Putamen (tissue), 1 donor: ENCODE data around the gene EFHC1.

Source experiments
- DNase-seq: peaks from one replicate; pipeline ENCODE4 v3.0.0-alpha.2; 2016; ENCODE audit warnings: low spot score

EFHC1 gene

DNA sequence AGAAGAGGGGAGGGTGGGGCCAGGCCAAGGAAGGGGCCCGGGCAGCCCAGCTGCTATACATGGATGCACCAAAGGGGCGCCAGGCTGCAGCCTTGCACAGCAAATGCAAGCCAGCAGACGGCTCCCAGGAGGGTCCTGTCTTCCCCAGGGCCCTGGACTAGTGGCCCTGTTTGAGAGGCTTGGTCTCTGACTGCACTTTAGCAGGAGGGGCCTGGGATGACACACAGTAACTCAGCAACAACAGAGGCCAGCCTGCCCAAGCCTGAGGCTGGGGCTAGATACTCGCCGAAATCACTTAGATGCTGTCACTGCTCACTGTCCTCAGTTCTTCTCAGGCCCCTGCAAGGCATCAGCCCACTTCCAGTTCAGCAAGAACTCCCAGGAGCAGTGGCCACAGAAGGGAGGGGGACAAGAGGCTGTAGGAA, 83.2 kb downstream of the EFHC1 start:
- DNase-seq = no peak

DNA sequence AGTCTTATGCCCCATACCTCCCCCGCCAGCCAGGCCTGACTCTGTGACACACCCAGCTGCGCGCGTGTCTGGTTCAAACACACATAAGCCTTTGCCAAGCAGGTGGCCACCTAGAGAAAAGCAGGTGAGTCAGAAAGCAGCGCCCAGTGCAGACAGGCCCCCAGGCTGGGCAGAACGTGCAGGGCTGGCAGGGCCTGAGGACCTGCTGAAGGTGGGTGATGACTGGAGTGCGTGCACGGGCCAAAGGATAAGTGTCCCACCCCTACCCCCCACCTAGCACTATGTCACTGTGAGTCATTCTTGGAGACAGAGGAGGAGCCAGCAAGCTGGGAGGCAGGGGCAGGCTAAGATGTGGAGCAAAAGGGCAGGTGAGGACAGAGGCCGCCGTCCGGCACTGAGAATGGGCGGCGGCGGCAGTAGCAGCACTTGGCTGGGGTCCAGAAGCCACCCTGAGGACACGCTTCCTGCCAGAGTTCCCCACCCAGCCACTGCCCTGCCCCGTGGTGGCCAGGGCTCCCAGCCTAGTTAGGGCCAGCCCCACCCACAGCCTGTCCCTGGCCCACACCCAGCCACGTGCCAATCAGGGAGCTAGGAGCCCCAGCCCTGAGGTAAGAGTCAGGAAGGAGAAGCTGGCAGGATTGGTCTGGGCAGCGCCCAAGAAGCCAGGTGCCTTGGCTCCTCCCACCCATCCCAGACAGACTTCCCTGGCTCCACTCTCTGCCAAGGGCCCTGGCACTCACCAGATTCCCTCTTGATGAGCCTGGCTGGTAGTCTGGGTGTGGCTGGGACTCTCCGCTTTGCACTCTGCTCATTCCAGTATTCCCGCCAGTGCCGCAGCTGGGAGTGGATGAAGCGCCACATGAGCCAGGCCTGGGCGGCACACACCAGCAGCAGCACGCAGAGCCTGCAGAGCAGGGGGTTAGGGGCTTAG, 84.0 kb downstream of the EFHC1 start:
- DNase-seq = no peak

DNA sequence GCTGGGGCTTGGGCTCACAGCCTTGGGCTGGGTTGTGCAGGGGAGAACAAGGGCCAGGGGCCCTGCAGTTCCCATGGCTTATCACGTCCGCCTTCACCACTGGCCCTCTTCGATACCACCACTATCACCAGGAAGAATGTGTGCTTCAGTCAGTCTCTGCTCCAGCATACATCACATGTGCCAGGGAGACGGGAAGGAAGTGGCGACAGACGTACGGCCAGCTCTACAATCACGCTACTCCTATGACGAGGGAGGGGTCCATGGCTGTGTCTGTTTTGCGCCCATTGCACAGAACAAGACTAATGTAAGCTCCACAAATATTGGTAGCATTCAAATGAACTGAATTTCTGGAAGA, 84.6 kb downstream of the EFHC1 start:
- no peak for DNase-seq

DNA sequence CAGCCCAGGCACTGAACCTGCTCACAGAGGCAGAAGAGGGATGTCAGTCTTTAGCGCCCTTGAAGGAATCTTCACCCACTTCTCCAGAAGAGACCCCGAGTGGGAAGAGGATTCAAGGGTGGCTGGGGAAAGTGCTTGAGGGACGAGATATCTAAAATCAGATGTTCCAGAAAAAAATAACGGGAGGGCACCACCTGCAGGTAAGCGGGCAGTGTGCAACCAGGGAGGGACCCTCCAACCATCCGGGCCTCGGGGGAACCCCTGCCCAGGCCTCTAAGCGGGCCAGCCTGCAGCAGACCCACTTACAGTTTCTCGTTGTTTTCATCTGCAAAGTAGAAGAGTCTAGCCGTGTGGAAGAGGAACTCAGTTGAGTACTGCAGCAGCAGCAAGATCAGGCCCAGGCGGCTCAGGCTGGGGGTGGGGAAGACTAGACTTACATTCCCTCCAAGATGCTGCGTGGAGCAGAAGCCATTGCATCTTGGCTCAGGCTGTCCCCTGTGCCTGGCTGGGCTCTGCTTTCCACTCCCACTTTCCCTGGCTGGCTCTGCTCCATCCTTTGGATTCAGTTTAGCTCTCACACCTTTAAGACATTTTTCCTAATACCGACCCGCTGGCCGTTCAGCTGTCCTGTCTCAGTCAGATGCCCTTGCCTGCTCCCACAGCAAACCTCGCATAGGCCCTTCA, 85.7 kb downstream of the EFHC1 start:
- DNase-seq = no peak

DNA sequence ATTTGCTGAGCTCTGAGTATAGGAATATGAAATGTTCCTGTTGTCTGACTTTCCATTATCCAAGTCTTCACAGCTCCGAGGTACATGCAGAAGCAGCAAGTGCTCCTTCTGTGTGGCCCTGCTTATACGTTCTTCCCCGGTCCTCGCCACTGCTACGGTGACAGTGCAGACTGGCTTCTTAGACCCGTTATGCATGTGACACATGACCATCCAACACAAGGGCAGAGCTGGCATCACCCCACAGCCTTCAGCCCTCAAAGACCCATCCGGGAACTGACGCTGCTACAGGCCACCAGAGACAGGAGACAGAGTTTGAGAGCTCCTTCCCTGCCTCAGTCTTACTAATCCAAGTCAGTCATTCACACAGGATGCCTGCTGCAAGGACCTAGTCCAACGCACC, 86.3 kb downstream of the EFHC1 start:
- DNase-seq = no peak

DNA sequence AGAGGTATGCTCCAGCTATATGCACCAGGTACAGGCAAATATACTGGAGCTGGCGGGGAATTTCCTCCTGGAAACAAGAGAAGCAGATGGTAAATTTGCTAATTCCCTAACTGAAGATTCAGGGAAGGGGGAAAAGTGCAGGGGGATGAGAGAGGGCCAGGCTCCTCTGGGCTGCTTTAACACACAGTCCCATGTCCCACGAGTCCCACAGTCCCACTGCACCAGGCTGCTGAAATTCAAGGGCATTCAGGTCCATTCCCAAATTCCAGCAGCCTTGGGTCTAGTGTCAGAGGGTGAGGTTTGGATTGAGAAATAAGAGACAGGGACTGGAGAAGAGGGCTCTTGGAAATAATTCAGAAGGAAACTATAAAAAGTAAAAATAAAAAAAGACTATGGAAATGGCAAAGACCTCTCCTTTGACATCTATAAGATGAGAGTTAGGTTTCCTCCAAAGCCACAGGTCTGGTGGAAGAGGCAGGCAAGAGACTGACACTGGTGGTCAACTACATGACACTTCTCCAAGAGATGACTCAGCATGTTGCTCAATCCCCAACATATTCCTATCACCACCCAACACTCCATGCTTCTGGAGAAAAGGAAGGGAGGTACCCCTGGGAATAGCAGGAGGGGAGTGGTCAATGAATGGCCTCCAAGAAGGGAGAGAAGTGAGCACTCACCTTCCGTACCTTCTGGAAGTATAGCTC, 87.6 kb downstream of the EFHC1 start:
- DNase-seq = no peak

DNA sequence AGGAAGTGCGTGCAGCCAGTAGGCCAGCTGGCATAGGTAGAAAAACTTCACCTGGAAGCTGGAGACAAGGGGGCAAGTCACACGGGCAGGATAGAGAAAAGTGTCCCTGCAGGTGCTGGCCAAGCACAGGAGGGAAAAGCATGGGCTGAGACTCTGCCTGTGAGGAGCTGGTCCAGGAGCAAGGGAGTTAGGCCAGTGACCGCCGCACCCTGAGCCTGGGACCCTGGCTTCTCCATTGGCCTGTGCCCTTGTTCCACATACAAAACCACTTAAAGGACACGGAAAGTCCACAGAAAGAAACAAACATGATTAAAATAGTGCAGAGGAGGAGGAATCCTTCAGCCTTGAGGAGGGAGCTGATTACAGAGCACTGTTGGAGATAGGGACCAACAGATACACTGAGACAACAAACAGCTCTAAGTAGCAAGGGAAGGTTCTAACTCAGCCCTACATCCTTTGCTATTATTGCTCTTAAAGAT, 88.2 kb downstream of the EFHC1 start:
- no peak for DNase-seq

DNA sequence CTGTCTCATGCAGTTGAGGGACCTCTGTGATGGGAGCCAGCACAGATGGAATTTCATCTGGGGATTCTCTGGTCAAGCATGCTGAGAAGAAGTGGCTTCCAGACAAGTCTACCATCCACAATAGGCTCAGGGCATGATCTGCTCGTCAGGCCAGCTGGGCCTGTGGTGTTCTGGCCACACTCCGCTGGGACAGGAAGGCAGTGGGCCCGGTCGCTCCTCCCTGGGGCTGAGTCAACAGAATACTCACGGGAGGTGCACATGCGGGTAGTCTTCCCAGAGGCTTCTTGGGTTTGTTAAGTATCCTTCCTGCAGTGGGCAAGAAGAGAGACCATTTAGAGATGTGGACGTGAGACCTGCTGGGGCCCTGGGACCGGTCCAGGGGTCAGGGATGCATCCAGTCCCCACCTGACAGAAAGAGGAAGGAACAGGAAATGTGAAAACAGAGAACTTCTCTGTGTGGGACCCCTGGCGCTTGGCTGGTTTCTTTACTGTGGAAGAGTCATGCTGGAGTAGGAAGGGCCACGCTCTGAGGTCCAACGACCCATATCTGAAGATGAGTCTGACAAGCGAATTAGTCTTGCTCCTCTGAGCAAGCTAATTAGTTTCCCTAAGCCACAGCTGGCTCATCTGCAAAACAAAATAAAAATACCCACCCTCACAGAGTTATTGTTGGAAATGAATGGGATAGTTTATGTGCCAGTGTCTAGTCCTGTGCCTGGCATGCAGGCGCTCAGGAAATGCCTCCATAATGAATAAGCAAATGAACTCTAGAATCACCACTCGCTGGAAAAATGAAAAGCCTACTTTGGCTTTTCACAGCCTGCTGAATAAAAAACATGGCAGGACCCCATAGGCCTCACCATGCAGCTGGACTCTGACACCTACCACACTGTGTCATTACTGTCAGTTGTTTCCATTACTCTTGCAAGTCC, 89.4 kb downstream of the EFHC1 start:
- DNase-seq = no peak

DNA sequence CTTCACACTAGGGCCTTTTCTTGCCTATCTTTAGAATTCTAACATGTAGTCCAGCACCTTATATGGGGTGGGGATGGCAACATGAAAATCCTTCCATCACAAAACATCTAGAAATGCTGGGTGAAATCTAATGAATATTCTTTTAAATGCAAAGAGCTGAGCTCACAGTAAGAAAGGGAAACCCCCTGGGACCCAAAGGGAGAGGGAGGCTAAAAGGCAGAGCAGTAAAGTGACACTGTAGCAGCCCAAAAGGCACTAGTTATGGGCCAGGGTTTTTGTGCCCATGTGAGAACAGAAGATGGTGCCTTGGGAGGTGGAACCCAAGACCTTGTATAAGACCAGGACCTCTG, 90.0 kb downstream of the EFHC1 start:
- no peak for DNase-seq

DNA sequence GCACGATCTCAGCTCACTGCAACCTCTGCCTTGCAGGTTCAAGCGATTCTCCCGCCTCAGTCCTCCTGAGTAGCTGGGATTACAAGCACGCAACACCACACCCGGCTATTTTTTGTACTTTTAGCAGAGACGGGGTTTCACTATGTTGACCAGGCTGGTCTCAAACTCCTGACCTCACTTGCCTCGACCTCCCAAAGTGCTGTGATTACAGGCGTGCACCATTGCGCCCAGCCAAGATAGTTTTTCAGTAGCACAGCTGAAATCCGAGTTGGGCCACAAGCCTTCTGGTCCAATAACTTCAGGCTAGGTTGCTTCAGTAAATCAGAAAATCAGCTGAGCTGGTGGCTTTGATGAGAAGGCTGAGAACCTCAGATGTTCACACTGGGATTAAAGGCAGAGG, 91.0 kb downstream of the EFHC1 start:
- DNase-seq = no peak

DNA sequence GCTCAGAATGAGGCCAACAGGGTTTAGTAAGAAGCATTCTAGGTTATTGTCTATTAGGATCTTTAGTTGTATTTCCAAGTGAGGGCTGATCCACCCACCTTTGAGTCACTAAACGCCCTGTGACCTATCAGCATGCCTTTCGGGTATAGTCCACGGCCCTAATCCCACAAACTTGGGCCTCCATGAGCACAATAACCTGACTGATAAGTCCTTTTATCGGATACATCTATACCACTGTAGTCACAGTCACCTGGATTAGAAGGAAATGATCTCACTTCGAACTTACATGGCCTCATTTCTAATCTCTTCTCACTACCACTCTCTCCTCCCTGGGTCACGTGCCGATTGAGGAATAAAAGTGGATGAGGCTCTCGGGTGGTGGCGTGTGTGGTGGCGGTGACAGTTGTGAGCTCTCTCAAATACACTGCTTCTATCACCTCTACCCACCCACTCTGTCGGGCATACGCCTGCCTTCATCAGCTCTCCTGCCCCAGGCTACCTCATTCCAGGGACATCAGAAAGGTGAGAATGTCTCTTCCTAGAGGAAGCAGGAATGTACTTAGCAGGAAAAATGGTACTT, 91.5 kb downstream of the EFHC1 start:
- no peak for DNase-seq

DNA sequence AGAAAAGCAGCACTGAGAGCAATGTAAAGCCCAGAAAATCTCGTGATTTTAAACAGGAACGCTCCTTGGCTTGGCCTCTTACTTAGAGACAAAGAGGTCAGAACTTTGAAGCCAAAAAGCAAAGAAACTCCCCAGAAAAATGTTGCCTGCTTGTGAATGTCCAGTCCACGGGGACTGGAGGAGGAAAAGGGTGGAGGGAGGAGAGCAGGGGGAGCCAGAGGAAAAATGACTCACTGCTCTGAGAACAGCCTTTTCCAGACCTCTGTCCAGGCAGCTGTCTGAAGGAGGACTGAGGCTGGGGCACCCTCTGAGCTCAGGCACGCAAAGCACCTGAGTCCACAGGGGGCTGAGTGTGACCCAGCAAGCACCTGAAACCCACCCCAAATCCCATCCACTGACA, 92.1 kb downstream of the EFHC1 start:
- DNase-seq = no peak

DNA sequence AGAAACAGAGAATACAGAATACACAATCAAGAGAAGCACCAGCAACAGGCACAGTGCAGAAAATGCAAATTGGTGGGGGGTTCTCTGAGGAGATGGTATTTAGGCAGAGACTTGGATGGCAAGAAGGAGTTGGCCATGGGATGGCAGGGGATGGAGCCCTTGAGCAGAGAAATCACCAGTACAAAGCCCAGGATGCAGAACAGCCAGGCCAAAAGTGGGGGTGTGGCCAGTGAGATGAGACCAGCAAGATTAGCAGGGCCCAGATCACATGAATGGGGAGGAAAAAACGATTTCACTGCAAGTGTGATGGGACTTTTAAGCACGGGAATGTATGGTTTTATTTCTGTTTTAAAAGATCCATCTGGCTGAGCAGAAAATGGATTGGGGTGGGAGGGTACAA, 93.3 kb downstream of the EFHC1 start:
- no peak for DNase-seq

DNA sequence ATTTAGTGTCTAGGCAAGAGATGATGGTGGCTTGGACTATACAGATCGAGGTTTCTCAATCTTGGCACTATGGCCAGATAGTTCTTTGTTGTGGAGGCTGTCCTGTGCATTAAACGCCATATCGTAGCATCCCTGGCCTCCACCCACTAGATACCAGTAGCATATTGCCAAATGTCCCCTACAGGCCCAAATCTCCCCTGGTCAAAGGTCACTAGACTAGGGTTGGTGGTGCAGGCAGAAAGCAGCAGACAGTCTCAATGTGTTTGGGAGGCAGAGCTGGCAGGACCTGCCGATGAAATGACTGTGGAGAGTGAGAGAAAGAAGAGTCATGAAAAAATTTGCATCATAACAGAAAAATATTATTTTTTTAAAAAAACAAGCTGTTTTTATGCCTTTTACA, 93.8 kb downstream of the EFHC1 start:
- DNase-seq = no peak

DNA sequence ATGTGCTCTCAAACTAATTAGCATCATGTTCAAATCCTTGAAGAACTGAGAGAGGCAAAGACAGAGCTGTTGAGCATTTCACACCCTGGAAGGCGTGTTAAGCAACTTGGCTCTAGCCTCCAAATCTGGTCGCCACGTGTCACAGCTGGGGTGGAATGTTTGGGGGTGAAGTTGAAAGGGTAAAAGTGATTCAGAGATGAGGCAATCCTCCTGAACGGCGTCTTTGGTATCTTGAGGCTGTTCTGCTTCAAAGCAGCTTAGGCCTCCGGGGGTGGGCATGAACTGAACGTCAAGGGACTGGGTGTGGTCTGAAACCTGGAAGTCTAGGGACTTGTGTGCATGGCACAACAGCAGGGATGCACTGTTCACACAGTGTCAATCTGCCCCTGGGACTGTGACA, 94.4 kb downstream of the EFHC1 start:
- DNase-seq = no peak

DNA sequence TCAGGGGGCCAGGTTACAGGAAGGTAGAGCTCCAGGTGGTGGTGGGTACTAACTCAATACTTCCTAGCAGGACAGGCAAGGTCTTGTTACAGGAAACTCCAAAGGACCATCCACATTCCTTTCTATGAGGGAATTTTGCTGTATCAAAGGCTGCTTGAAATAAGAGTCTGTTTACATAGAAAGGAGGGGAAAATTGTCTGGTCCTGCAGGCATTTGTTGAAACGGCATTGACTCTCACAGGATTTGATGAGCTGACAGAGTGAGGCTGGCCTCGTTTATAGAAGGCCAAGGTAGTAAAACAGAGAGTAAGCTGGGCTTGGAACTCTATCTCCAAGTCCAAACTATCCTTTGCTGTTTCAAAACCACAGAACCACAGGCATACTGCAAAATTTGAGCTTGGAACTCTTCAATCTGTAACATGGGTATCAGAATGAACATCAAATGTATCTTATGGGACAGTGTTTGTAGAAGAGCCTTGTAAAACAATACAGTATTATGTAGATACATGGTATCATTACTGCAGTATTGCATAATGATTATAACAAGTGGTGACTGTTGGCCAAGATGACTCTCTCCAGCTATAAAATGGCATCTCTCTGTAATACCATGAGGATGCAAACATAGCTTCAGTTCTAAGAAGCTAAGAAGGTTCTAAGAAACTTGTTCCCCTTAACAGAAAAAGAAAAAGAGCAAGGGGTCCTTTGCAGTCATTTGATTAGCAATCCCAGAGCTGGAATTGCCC, 95.2 kb downstream of the EFHC1 start:
- DNase-seq = no peak

DNA sequence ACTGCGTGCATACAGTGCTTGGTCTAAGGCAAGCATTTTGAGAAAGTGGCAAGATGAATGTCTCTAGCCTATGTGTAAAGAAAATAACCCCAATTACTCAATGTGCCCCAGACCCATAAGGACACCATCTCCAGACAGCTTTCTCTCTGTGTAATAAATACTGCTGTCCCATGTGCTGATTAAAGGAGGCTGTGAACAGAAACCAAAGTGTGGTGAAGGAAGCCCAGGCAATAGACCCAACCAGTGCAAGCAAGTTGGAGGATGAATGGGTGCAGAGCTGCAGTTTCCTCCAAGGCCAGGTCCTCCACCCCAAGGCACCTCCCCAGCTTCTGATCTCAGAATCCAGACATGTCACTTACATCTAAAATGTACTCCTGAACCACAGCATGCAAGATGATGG, 96.1 kb downstream of the EFHC1 start:
- DNase-seq = no peak

DNA sequence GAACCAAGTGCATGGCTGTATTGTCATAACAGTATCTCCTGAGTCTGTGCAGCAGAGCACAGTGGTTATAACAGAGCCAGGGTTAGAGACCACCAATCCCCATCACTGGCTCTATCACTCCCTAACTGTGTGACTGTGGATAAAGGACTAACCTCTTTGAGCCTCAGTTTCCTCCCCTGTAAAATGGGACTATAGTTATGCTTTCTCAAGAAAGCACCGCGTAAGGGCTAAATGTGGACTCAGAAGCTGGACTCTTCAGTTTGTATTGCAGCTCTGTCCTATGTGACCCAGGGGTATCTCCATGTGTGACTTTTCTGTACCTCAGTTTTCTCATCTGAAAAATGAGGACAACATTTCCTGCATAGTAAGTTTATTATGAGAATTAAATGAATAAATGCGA, 96.8 kb downstream of the EFHC1 start:
- DNase-seq = no peak

DNA sequence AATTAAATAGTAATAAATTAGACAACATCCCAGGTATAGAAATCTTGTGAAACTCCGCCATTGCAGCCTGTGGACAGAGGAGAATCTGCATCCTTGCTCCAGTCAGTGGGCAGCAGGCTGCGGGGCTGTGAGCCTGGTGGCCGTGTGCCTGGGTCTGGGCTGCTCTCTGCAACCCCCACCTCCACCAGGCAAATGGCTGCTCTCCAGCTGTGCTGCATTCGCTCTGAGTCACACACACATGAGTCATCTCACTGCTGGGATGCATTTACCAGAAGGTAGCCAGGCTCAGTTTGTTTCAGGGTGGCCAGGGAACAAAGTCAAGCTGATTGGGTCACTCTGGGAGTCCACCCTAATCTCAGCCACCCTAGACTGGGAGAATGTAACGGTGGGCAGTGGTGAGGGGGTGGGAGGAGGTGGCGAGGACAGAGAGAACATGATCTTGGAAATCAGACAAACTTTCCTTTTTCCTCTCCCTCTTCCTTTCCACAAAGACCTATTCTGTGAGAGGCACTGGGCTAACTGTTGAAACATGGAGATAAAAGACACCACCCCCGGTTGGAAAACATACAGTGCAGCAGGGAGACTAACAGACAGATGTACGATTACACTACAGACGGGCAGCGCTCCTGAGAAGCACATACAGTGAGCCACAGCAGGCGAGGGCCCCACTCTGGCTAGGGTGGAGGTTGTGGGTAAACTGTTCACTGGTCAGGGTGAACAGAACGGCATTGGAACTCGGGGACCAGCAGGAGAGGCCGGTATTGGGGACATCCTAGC, 97.5 kb downstream of the EFHC1 start:
- peak; percentile 39 for DNase-seq
